HepG2 (cell line): ENCODE results near the gene RBM47. TPM values are rescaled to one million over a fixed set of nuclear protein-coding genes. Genes with fewer than 3 reads are reported as not detected.

ENCODE experiments used
- ATAC-seq: fragments of 200-7000 bp; cut with Tn5 transposase; 3 replicates; pipeline ENCODE4 v1.9.1; 2020; ENCODE audit warnings: mild to moderate bottlenecking, moderate library complexity
- BruUV-seq: library from RNA; stranded (reverse); fragments of 400-500 nt; replicated peaks from 2 replicates; lab custom pipeline; 2021; lab: Mats Ljungman, UMichigan
- CTCF ChIA-PET: fragments of 300-600 bp; formaldehyde crosslinking; extraction: SDS; loops from one replicate; lab custom pipeline; 2021; ENCODE audit warnings: low total read pairs, inconsistent platforms, low intra/inter-chr PET ratio; lab: Yijun Ruan, JAX
- POLR2A ChIA-PET: fragments of 350-600 bp; sonication (Branson Sonifier 250); formaldehyde crosslinking; loops from one replicate; lab custom pipeline; 2020; ENCODE audit warnings: antibody characterized with exemption, inconsistent platforms; lab: Yijun Ruan, JAX
- DNase-seq: peaks from one replicate; pipeline ENCODE4 v3.0.0-alpha.2; 2015; ENCODE audit warnings: low spot score
- FAIRE-seq: peaks from 3 replicates; lab custom pipeline; 2011; peaks lifted over from hg19 to GRCh38; lab: Jason Lieb, UNC
- H2AFZ ChIP-seq: one replicate; pipeline ENCODE4 v1.6.1; 2011; ENCODE audit warnings: low read length, inconsistent platforms
- H3K27ac ChIP-seq: fragments of 300-600 bp; 3 replicates; pipeline ENCODE4 v1.8.0; 2011; ENCODE audit warnings: mixed run types, mild to moderate bottlenecking, mixed read lengths, low read length, inconsistent platforms; ENCODE audit not compliant: insufficient read depth; ENCODE audit errors: extremely low read length
- H3K27me3 ChIP-seq, 2 experiments: fragments of 200-600 bp in 1 of 2; 2 replicates in 1 of 2; 3 replicates in 1 of 2; pipeline versions ENCODE4 v1.6.0 to v1.8.0; 2011; ENCODE audit warnings: low read length in 2 of 2, mild to moderate bottlenecking in 2 of 2, moderate library complexity in 2 of 2, inconsistent platforms in 1 of 2; ENCODE audit not compliant: insufficient read depth in 2 of 2, control insufficient read depth in 1 of 2
- H3K36me3 ChIP-seq, 2 experiments: fragments of 200-600 bp in 1 of 2; replicated peaks in 1 of 2; 2 replicates in 1 of 2; 3 replicates in 1 of 2; pipeline versions ENCODE4 v1.5.1 to v1.8.0; 2011; ENCODE audit warnings: low read length in 2 of 2, inconsistent platforms in 1 of 2; ENCODE audit not compliant: insufficient read depth in 2 of 2, control insufficient read depth in 1 of 2
- H3K4me1 ChIP-seq: 2 replicates; pipeline ENCODE4 v1.5.1; 2012; ENCODE audit warnings: low read length, inconsistent platforms; ENCODE audit not compliant: insufficient read depth
- H3K4me2 ChIP-seq: 2 replicates; pipeline ENCODE4 v1.6.0; 2011; ENCODE audit warnings: low read depth, low read length, inconsistent platforms
- H3K4me3 ChIP-seq, 3 experiments: fragments of 200-600 bp in 1 of 3; sonication (generic), shearing (Covaris generic) in 1 of 3; replicated peaks in 1 of 3; 2 replicates each; pipeline ENCODE4 v1.5.1; 2011 to 2016; ENCODE audit warnings: low read length in 3 of 3, inconsistent platforms in 2 of 3, low read depth in 2 of 3, mild to moderate bottlenecking in 2 of 3, control low read depth in 1 of 3, mixed read lengths in 1 of 3; ENCODE audit not compliant: insufficient read depth in 1 of 3
- H3K79me2 ChIP-seq: one replicate; pipeline ENCODE4 v1.6.1; 2011; ENCODE audit warnings: low read length, inconsistent platforms; ENCODE audit not compliant: insufficient read depth
- H3K9ac ChIP-seq: 2 replicates; pipeline ENCODE4 v1.6.0; 2011; ENCODE audit warnings: mild to moderate bottlenecking, low read depth, low read length, inconsistent platforms; ENCODE audit not compliant: insufficient read depth
- H3K9me3 ChIP-seq: 2 replicates; pipeline ENCODE4 v1.5.1; 2012; ENCODE audit warnings: mild to moderate bottlenecking, low read length
- H4K20me1 ChIP-seq: 2 replicates; pipeline ENCODE4 v1.6.0; 2011; ENCODE audit warnings: inconsistent platforms, mild to moderate bottlenecking, low read length, moderate library complexity; ENCODE audit not compliant: insufficient read depth
- CSRNP1 ChIP-seq: sonication (generic); formaldehyde crosslinking; IDR thresholded peaks from 2 replicates; pipeline ENCODE4 v1.8.1; 2023; ENCODE audit warnings: mild to moderate bottlenecking, missing genetic modification reagents
- CSRNP2 ChIP-seq: sonication (generic); formaldehyde crosslinking; conservative IDR thresholded peaks from 2 replicates; pipeline ENCODE4 v1.8.0; 2022; ENCODE audit warnings: low read depth, missing genetic modification reagents
- IKZF1 ChIP-seq: fragments of 450-650 bp; IDR thresholded peaks from 2 replicates; pipeline ENCODE4 v1.7.1; 2016
- SRSF1 ChIP-seq: fragments of 200-400 bp; formaldehyde crosslinking; optimal IDR thresholded peaks from 2 replicates; pipeline ENCODE3; 2017; ENCODE audit warnings: mild to moderate bottlenecking, low read depth, low read length, moderate library complexity
- TCF12 ChIP-seq, 2 experiments: fragments of 450-650 bp in 1 of 2; sonication (generic) in 1 of 2; formaldehyde crosslinking in 1 of 2; IDR thresholded peaks; 2 replicates each; pipeline versions ENCODE4 v1.6.1 to v1.8.0; 2017 to 2022; ENCODE audit warnings: antibody characterized with exemption in 1 of 2, mild to moderate bottlenecking in 1 of 2, missing genetic modification reagents in 1 of 2, moderate library complexity in 1 of 2
- ZHX1 ChIP-seq: sonication (generic); formaldehyde crosslinking; IDR thresholded peaks from 2 replicates; pipeline ENCODE4 v1.8.1; 2022; ENCODE audit warnings: low read depth, mild to moderate bottlenecking, missing genetic modification reagents
- ZNF776 ChIP-seq: sonication (generic); formaldehyde crosslinking; IDR thresholded peaks from 2 replicates; pipeline ENCODE4 v1.4.0; 2020; ENCODE audit warnings: mild to moderate bottlenecking, missing genetic modification reagents
- WGBS: methylation state at CpG from one replicate; pipeline ENCODE4 v1.1.6; 2017; ENCODE audit warnings: low lambda C conversion rate; 5-methylcytosine and 5-hydroxymethylcytosine counted together
- in situ Hi-C: cut with HindIII; loops from 2 replicates; pipeline ENCODE4 v1.10.0; 2017; ENCODE audit warnings: low pct_unique_long_range_greater_than_20kb; ENCODE audit not compliant: extremely low pct_ligation_motif_present
- intact Hi-C: fragments of 100-400 bp; cut with micrococcal nuclease; formaldehyde crosslinking; loops from one replicate; pipeline ENCODE4 v1.10.0; 2022; ENCODE audit not compliant: unreplicated experiment
- polyA plus RNA-seq, 8 experiments: library from polyadenylated mRNA; depleted of rRNA in 3 of 8; stranded (reverse) in 7 of 8; unstranded in 1 of 8; fragments of >200 nt; fragmentation: Illumina TruSeq in 4 of 8; extraction: Trizol in 4 of 8; gene quantifications; 2 replicates each; pipeline versions ENCODE4 v1.2.1 to v1.2.3, GENCODE V29; 2011 to 2016; ENCODE audit warnings: low read depth in 4 of 8, missing spikeins in 1 of 8, mixed read lengths in 1 of 8; ENCODE audit not compliant: insufficient read depth in 1 of 8
- total RNA-seq, 5 experiments: library from RNA; depleted of rRNA; stranded (reverse); fragments of >200 nt; fragmentation: Illumina TruSeq; extraction: Trizol; gene quantifications; 2 replicates each; pipeline ENCODE4 v1.2.3, GENCODE V29; 2016; ENCODE audit warnings: low read depth in 1 of 5

RBM47 gene
- total and polyA plus RNA-seq, 2 of the 13 experiments (the other 11 are each of a cell fraction or from before 2014, with no cell fraction given) = 1.2 to 2.5 TPM

- no peaks in the 10 kb centered on the region for H3K9me3 ChIP-seq
- FAIRE-seq (no peak), ATAC-seq (no peak), DNase-seq (no peak)
- in situ Hi-C loops (no loop called here), intact Hi-C loops (no loop called here)
- H4K20me1 ChIP-seq = no peaks in the 10 kb centered on the region
- H3K4me2 ChIP-seq = no peak overlapping the region
- BruUV-seq = no TSS peak
- TF ChIP-seq SRSF1 = no peak
- no peak for TF ChIP-seq ZNF776 (CRISPR knock-in tag)
- no peak overlapping the region for H2AFZ ChIP-seq
- no peaks in the 10 kb centered on the region for H3K79me2 ChIP-seq
- WGBS = 45% methylated on average over 2 of the region's 2 CpGs
- H3K36me3 ChIP-seq = no peaks in the 10 kb centered on the region
- no peak overlapping the region for H3K9ac ChIP-seq
- ChIA-PET CTCF (no interaction called here), POLR2A (no interaction called here)
- peaks cover 0 to 1% of the 10 kb centered on the region in 2 experiments; a peak in 2 of 5 replicates for H3K27me3 ChIP-seq
- no peak overlapping the region for H3K27ac ChIP-seq
- H3K4me3 ChIP-seq = no peak overlapping the region
- peaks cover 4% of the 10 kb centered on the region; the same call in 1 of the 2 replicates for H3K4me1 ChIP-seq
Measured at GRCh38 chr4:40375620-40376019, 254.0 kb downstream of the RBM47 start.

- 4% methylated on average over 10 of the region's 10 CpGs for WGBS
- H2AFZ ChIP-seq = no peak overlapping the region
- TF ChIP-seq IKZF1 = no peak
- TF ChIP-seq ZHX1 (CRISPR knock-in tag) = no peak
- no peak for TF ChIP-seq CSRNP2 (CRISPR knock-in tag)
- TF ChIP-seq CSRNP1 = no peak
- no peak for TF ChIP-seq TCF12 (IDR thresholded peaks at IDR 0.05)
- no peak for TF ChIP-seq TCF12 (CRISPR knock-in tag; IDR thresholded peaks at IDR 0.05)
Measured at GRCh38 chr4:40375095-40375494, 254.6 kb downstream of the RBM47 start.

More at GRCh38 chr4:40375095-40375494, 254.6 kb downstream of the RBM47 start:
- Histone ChIP-seq H3K27me3 (peaks cover 0 to 1% of the 10 kb centered on the region in 2 experiments; a peak in 2 of 5 replicates), H3K27ac (no peak overlapping the region), H3K36me3 (no peaks in the 10 kb centered on the region), H3K4me2 (no peak overlapping the region), H4K20me1 (no peaks in the 10 kb centered on the region), H3K79me2 (no peaks in the 10 kb centered on the region), H3K9ac (no peak overlapping the region), H3K4me3 (no peak overlapping the region), H3K9me3 (no peaks in the 10 kb centered on the region), H3K4me1 (peaks cover 9% of the 10 kb centered on the region)
- no TSS peak for BruUV-seq
- CTCF ChIA-PET = no interaction called here
- intact Hi-C loops (no loop called here), in situ Hi-C loops (no loop called here)
- ATAC-seq = no peak
- DNase-seq = no peak
- FAIRE-seq = no peak
- POLR2A ChIA-PET = no interaction called here
